IgD-negative memory B cell (primary cell): ENCODE data around the gene LPP. TPM values are rescaled to one million over a fixed set of nuclear protein-coding genes. Genes with fewer than 3 reads are reported as not detected.

ENCODE experiments used
- H3K27ac Mint-ChIP-seq, 3 donors: one replicate each; pipeline ENCODE4 v1.8.0; 2020 to 2022; ENCODE audit warnings: mild to moderate bottlenecking in 3 of 3, mixed read lengths in 3 of 3, moderate library complexity in 1 of 3
- H3K27me3 Mint-ChIP-seq: one replicate; pipeline ENCODE4 v1.8.0; 2021; ENCODE audit warnings: mixed read lengths
- H3K36me3 Mint-ChIP-seq: one replicate; pipeline ENCODE4 v1.8.0; 2020; ENCODE audit warnings: mild to moderate bottlenecking, mixed read lengths
- H3K4me1 Mint-ChIP-seq, 3 donors: one replicate each; pipeline ENCODE4 v1.8.0; 2020 to 2022; ENCODE audit warnings: mixed read lengths in 3 of 3, mild to moderate bottlenecking in 1 of 3
- H3K4me3 Mint-ChIP-seq, 4 donors: one replicate each; pipeline ENCODE4 v1.8.0; 2020 to 2022; ENCODE audit warnings: mild to moderate bottlenecking in 4 of 4, mixed read lengths in 4 of 4, moderate library complexity in 3 of 4
- H3K9me3 Mint-ChIP-seq, 3 donors: one replicate each; pipeline ENCODE4 v1.8.0; 2020 to 2021; ENCODE audit warnings: mixed read lengths in 3 of 3, mild to moderate bottlenecking in 1 of 3
- polyA plus RNA-seq: library from polyadenylated mRNA; unstranded; fragments of 300-500 nt; fragmentation: Illumina TruSeq; gene quantifications from one replicate; pipeline ENCODE4 v1.2.3, GENCODE V29; 2021

LPP gene
- polyA plus RNA-seq, 1 donor from 2014 or later: 29.2 TPM

GRCh38 chr3:188908002-188908850, 754.3 kb downstream of the LPP start:
- peak overlapping the region in 1 of 3 donors; percentile 41 for H3K27ac Mint-ChIP-seq
- H3K9me3 Mint-ChIP-seq: no peaks in the 10 kb centered on the region
- H3K4me1 Mint-ChIP-seq: peaks cover 0 to 3% (median 0%) of the 10 kb centered on the region in 3 donors
- no peaks in the 10 kb centered on the region for H3K36me3 Mint-ChIP-seq
- no peak overlapping the region for H3K4me3 Mint-ChIP-seq
- no peaks in the 10 kb centered on the region for H3K27me3 Mint-ChIP-seq

- peaks cover 0 to 3% (median 0%) of the 10 kb centered on the region in 3 donors for H3K9me3 Mint-ChIP-seq
- no peaks in the 10 kb centered on the region for H3K36me3 Mint-ChIP-seq
- H3K27ac Mint-ChIP-seq: peak overlapping the region in 1 of 3 donors; percentile 84
- peaks cover 2 to 6% (median 3%) of the 10 kb centered on the region in 3 donors for H3K4me1 Mint-ChIP-seq
- H3K4me3 Mint-ChIP-seq: no peak overlapping the region
- H3K27me3 Mint-ChIP-seq: no peaks in the 10 kb centered on the region
Measured at GRCh38 chr3:188911026-188911850, 757.3 kb downstream of the LPP start.

- Mint-ChIP-seq H3K36me3 (no peaks in the 10 kb centered on the region), H3K4me1 (peaks cover 18 to 24% (median 19%) of the 10 kb centered on the region in 3 donors), H3K27me3 (no peaks in the 10 kb centered on the region)
Measured at GRCh38 chr3:188913084-188913483, 759.1 kb downstream of the LPP start.

GRCh38 chr3:188914552-188914951, 760.6 kb downstream of the LPP start:
- peaks cover 0 to 3% (median 0%) of the 10 kb centered on the region in 3 donors for H3K9me3 Mint-ChIP-seq
- no peaks in the 10 kb centered on the region for H3K27me3 Mint-ChIP-seq
- no peak overlapping the region for H3K4me3 Mint-ChIP-seq
- H3K36me3 Mint-ChIP-seq: no peaks in the 10 kb centered on the region
- H3K4me1 Mint-ChIP-seq: peaks cover 19 to 24% (median 19%) of the 10 kb centered on the region in 3 donors
- H3K27ac Mint-ChIP-seq: no peak overlapping the region

More at GRCh38 chr3:188913084-188913483, 759.1 kb downstream of the LPP start:
- H3K9me3 Mint-ChIP-seq: peaks cover 0 to 3% (median 0%) of the 10 kb centered on the region in 3 donors
- H3K27ac Mint-ChIP-seq: no peak overlapping the region
- no peak overlapping the region for H3K4me3 Mint-ChIP-seq

GRCh38 chr3:188915127-188915526, 761.2 kb downstream of the LPP start:
- H3K27ac Mint-ChIP-seq: no peak overlapping the region
- H3K4me3 Mint-ChIP-seq: no peak overlapping the region
- H3K36me3 Mint-ChIP-seq: no peaks in the 10 kb centered on the region

GRCh38 chr3:188916934-188917401, 763.0 kb downstream of the LPP start:
- Mint-ChIP-seq H3K27me3 (no peaks in the 10 kb centered on the region), H3K4me3 (peak overlapping the region in 2 of 4 donors; percentile 1 to 56), H3K9me3 (peaks cover 0 to 3% (median 1%) of the 10 kb centered on the region in 3 donors), H3K27ac (no peak overlapping the region), H3K36me3 (peaks cover 2% of the 10 kb centered on the region), H3K4me1 (peaks cover 16 to 24% (median 19%) of the 10 kb centered on the region in 3 donors)

More at GRCh38 chr3:188915127-188915526, 761.2 kb downstream of the LPP start:
- Mint-ChIP-seq H3K4me1 (peaks cover 19 to 24% (median 19%) of the 10 kb centered on the region in 3 donors), H3K9me3 (peaks cover 0 to 3% (median 0%) of the 10 kb centered on the region in 3 donors), H3K27me3 (no peaks in the 10 kb centered on the region)

GRCh38 chr3:188918093-188918492, 764.1 kb downstream of the LPP start:
- Mint-ChIP-seq H3K27me3 (no peaks in the 10 kb centered on the region), H3K4me1 (peaks cover 16 to 24% (median 19%) of the 10 kb centered on the region in 3 donors), H3K9me3 (peaks cover 0 to 3% (median 1%) of the 10 kb centered on the region in 3 donors), H3K27ac (peak overlapping the region in 1 of 3 donors; percentile 88), H3K4me3 (no peak overlapping the region), H3K36me3 (peaks cover 2% of the 10 kb centered on the region)

GRCh38 chr3:188923671-188924070, 769.7 kb downstream of the LPP start:
- Mint-ChIP-seq H3K36me3 (peaks cover 4% of the 10 kb centered on the region), H3K4me1 (no peaks in the 10 kb centered on the region), H3K27me3 (no peaks in the 10 kb centered on the region), H3K27ac (no peak overlapping the region), H3K4me3 (no peak overlapping the region), H3K9me3 (peaks cover 0 to 1% (median 0%) of the 10 kb centered on the region in 3 donors)

GRCh38 chr3:188925376-188925775, 771.4 kb downstream of the LPP start:
- Mint-ChIP-seq H3K9me3 (peaks cover 0 to under 1% (median 0%) of the 10 kb centered on the region in 3 donors), H3K36me3 (peaks cover 4% of the 10 kb centered on the region), H3K4me3 (no peak overlapping the region), H3K27ac (no peak overlapping the region), H3K4me1 (no peaks in the 10 kb centered on the region), H3K27me3 (no peaks in the 10 kb centered on the region)

GRCh38 chr3:188926111-188926510, 772.2 kb downstream of the LPP start:
- H3K27me3 Mint-ChIP-seq: no peaks in the 10 kb centered on the region
- no peaks in the 10 kb centered on the region for H3K4me1 Mint-ChIP-seq
- peak overlapping the region in 1 of 4 donors; percentile 3 for H3K4me3 Mint-ChIP-seq
- no peaks in the 10 kb centered on the region for H3K9me3 Mint-ChIP-seq
- peaks cover 4% of the 10 kb centered on the region for H3K36me3 Mint-ChIP-seq
- no peak overlapping the region for H3K27ac Mint-ChIP-seq

- Mint-ChIP-seq H3K4me3 (no peak overlapping the region), H3K9me3 (no peaks in the 10 kb centered on the region), H3K27ac (peak overlapping the region in 1 of 3 donors; percentile 80), H3K27me3 (no peaks in the 10 kb centered on the region), H3K36me3 (peaks cover 2% of the 10 kb centered on the region), H3K4me1 (peaks cover 0 to 4% (median 0%) of the 10 kb centered on the region in 3 donors)
Measured at GRCh38 chr3:188926741-188927511, 773.0 kb downstream of the LPP start.

GRCh38 chr3:188927971-188928370, 774.0 kb downstream of the LPP start:
- H3K27ac Mint-ChIP-seq: no peak overlapping the region
- H3K4me3 Mint-ChIP-seq: no peak overlapping the region
- H3K27me3 Mint-ChIP-seq: no peaks in the 10 kb centered on the region
- peaks cover 0 to 4% (median 0%) of the 10 kb centered on the region in 3 donors for H3K4me1 Mint-ChIP-seq
- no peaks in the 10 kb centered on the region for H3K9me3 Mint-ChIP-seq
- peaks cover 2% of the 10 kb centered on the region for H3K36me3 Mint-ChIP-seq

- Mint-ChIP-seq H3K4me3 (no peak overlapping the region), H3K27me3 (no peaks in the 10 kb centered on the region), H3K4me1 (peaks cover 0 to 4% (median 0%) of the 10 kb centered on the region in 3 donors), H3K9me3 (no peaks in the 10 kb centered on the region), H3K36me3 (no peaks in the 10 kb centered on the region), H3K27ac (no peak overlapping the region)
Measured at GRCh38 chr3:188929137-188929536, 775.2 kb downstream of the LPP start.

- H3K27me3 Mint-ChIP-seq: no peaks in the 10 kb centered on the region
- no peak overlapping the region for H3K27ac Mint-ChIP-seq
- peaks cover 0 to 4% (median 0%) of the 10 kb centered on the region in 3 donors for H3K4me1 Mint-ChIP-seq
- no peaks in the 10 kb centered on the region for H3K36me3 Mint-ChIP-seq
- H3K4me3 Mint-ChIP-seq: no peak overlapping the region
- no peaks in the 10 kb centered on the region for H3K9me3 Mint-ChIP-seq
Measured at GRCh38 chr3:188931036-188931435, 777.1 kb downstream of the LPP start.
